B cell (primary cell): ENCODE measurements around the gene MIDN. TPM values are rescaled to one million over a fixed set of nuclear protein-coding genes. Genes with fewer than 3 reads are reported as not detected.

Experiments used
- ATAC-seq: fragments of 200-7000 bp; cut with Tn5 transposase; one replicate; pipeline ENCODE4 v1.10.0; 2021; ENCODE audit warnings: low read depth, mild to moderate bottlenecking, moderate number of reproducible peaks, moderate library complexity
- CTCF ChIA-PET: fragments of 350-600 bp; sonication (Branson Sonifier 250); formaldehyde crosslinking; loops from one replicate; lab custom pipeline; 2021; ENCODE audit warnings: antibody characterized with exemption, inconsistent platforms; lab: Charles Lee
- POLR2A ChIA-PET: fragments of 350-600 bp; sonication (Branson Sonifier 250); formaldehyde crosslinking; loops from one replicate; lab custom pipeline; 2021; ENCODE audit warnings: antibody characterized with exemption; lab: Charles Lee
- DNase-seq: peaks from one replicate; pipeline ENCODE4 v3.0.0; 2013
- H2AFZ ChIP-seq: 2 replicates; pipeline ENCODE4 v1.6.1; 2012; ENCODE audit warnings: mild to moderate bottlenecking, low read depth, low read length; ENCODE audit not compliant: insufficient read depth, poor library complexity, severe bottlenecking
- H3K27ac ChIP-seq, 2 donors: 1 replicate in 1 of 2; 2 replicates in 1 of 2; pipeline ENCODE4 v1.5.1; 2012 to 2013; ENCODE audit warnings: low read length in 2 of 2, mild to moderate bottlenecking in 2 of 2, moderate library complexity in 1 of 2
- H3K27me3 ChIP-seq, 4 experiments: fragments of 200-600 bp in 1 of 4; sonication (generic) in 1 of 4; replicated peaks in 1 of 4; 1 replicate in 2 of 4; 2 replicates in 2 of 4; pipeline versions ENCODE4 v1.6.1 to v1.7.0; 2013 to 2016; ENCODE audit warnings: low read length in 3 of 4, mild to moderate bottlenecking in 2 of 4, mixed read lengths in 1 of 4, moderate library complexity in 1 of 4; ENCODE audit not compliant: insufficient read depth in 4 of 4, control insufficient read depth in 3 of 4; ENCODE audit errors: control extremely low read depth in 1 of 4
- H3K36me3 ChIP-seq, 2 experiments: replicated peaks in 1 of 2; 1 replicate in 1 of 2; 2 replicates in 1 of 2; pipeline versions ENCODE4 v1.6.1 to v1.7.1; 2013; ENCODE audit warnings: low read length in 1 of 2; ENCODE audit not compliant: insufficient read depth in 2 of 2, control insufficient read depth in 1 of 2; ENCODE audit errors: control extremely low read depth in 1 of 2, extremely low read depth in 1 of 2
- H3K4me1 ChIP-seq, 2 donors: fragments of 200-600 bp in 1 of 2; sonication (generic) in 1 of 2; 1 replicate in 1 of 2; 2 replicates in 1 of 2; pipeline versions ENCODE4 v1.5.1 to v1.6.1; 2013 to 2017; ENCODE audit warnings: low read length in 2 of 2; ENCODE audit not compliant: control insufficient read depth in 2 of 2, insufficient read depth in 2 of 2
- H3K4me2 ChIP-seq: replicated peaks from 2 replicates; pipeline ENCODE3; 2012; ENCODE audit warnings: mild to moderate bottlenecking, low read depth, low read length; ENCODE audit not compliant: poor library complexity, severe bottlenecking
- H3K4me3 ChIP-seq, 5 experiments: fragments of 200-600 bp in 1 of 5; sonication (generic) in 1 of 5; 1 replicate in 3 of 5; 2 replicates in 2 of 5; pipeline versions ENCODE4 v1.5.1 to v1.7.0; 2011 to 2016; ENCODE audit warnings: low read length in 4 of 5, mild to moderate bottlenecking in 4 of 5, low read depth in 2 of 5, control low read depth in 1 of 5, moderate library complexity in 1 of 5; ENCODE audit not compliant: insufficient read depth in 1 of 5; ENCODE audit errors: control extremely low read depth in 1 of 5, extremely low read depth in 1 of 5
- H3K79me2 ChIP-seq: fragments of 200-600 bp; sonication (generic); one replicate; pipeline ENCODE4 v1.6.0; 2016; ENCODE audit warnings: low read length; ENCODE audit not compliant: control insufficient read depth, insufficient read depth
- H3K9ac ChIP-seq: fragments of 200-600 bp; sonication (generic); 2 replicates; pipeline ENCODE4 v1.6.1; 2017; ENCODE audit warnings: mild to moderate bottlenecking, low read length, moderate library complexity
- H3K9me3 ChIP-seq, 3 donors: one replicate each; pipeline versions ENCODE4 v1.6.1 to v1.7.1; 2013; ENCODE audit warnings: low read length in 2 of 3; ENCODE audit not compliant: control insufficient read depth in 2 of 3, insufficient read depth in 1 of 3; ENCODE audit errors: control extremely low read depth in 1 of 3
- H4K20me1 ChIP-seq: 2 replicates; pipeline ENCODE4 v1.6.0; 2012; ENCODE audit warnings: mild to moderate bottlenecking, low read length; ENCODE audit not compliant: insufficient read depth, control insufficient read depth, poor library complexity, severe bottlenecking
- H3K27ac Mint-ChIP-seq: one replicate; pipeline ENCODE4 v1.8.0; 2021; ENCODE audit warnings: mixed read lengths
- H3K27me3 Mint-ChIP-seq: one replicate; pipeline ENCODE4 v1.8.0; 2021; ENCODE audit warnings: mixed read lengths
- H3K4me1 Mint-ChIP-seq: one replicate; pipeline ENCODE4 v1.8.0; 2021; ENCODE audit warnings: mixed read lengths
- H3K4me3 Mint-ChIP-seq: one replicate; pipeline ENCODE4 v1.8.0; 2021; ENCODE audit warnings: mixed read lengths
- H3K9me3 Mint-ChIP-seq: one replicate; pipeline ENCODE4 v1.8.0; 2022; ENCODE audit warnings: mixed read lengths; ENCODE audit not compliant: insufficient read depth
- CTCF ChIP-seq: fragments of 200-600 bp; IDR thresholded peaks from one replicate; pipeline ENCODE4 v1.8.0; 2022; ENCODE audit warnings: antibody characterized with exemption, mild to moderate bottlenecking
- EZH2 ChIP-seq: IDR thresholded peaks from 2 replicates; pipeline ENCODE4 v1.6.1; 2012; ENCODE audit warnings: borderline replicate concordance, low read depth, mild to moderate bottlenecking, moderate library complexity, low read length; ENCODE audit not compliant: insufficient read depth, poor library complexity, severe bottlenecking
- WGBS: methylation state at CpG from one replicate; pipeline ENCODE4 v1.1.5; 2013; ENCODE audit warnings: missing lambda C conversion rate; ENCODE audit not compliant: insufficient coverage; 5-methylcytosine and 5-hydroxymethylcytosine counted together
- intact Hi-C: fragments of 100-400 bp; cut with micrococcal nuclease; formaldehyde crosslinking; loops from one replicate; pipeline ENCODE4 v1.10.0; 2022
- polyA plus RNA-seq: library from polyadenylated mRNA; depleted of rRNA; stranded (reverse); fragments of >200 nt; gene quantifications from 2 replicates; pipeline ENCODE4 v1.2.3, GENCODE V29; 2012
- total RNA-seq, 2 donors: library from RNA; stranded (reverse); fragments of 120-200 nt in 1 of 2; gene quantifications; 1 replicate in 1 of 2; 2 replicates in 1 of 2; pipeline versions ENCODE4 v1.2.3 to v1.2.4, GENCODE V29; 2013 to 2022

Gene MIDN
- total and polyA plus RNA-seq, 2 donors (not counting 1 experiment from before 2014, with no cell fraction given): 98.5 to 156 TPM

GRCh38 chr19:1290196-1290702, 41.9 kb downstream of the MIDN start:
- Histone ChIP-seq H3K27ac (no peak overlapping the region), H3K4me3 (no peak overlapping the region), H2AFZ (no peak overlapping the region), H4K20me1 (no peaks in the 10 kb centered on the region), H3K36me3 (no peaks in the 10 kb centered on the region), H3K27me3 (peaks cover 0 to 83% (median 25%) of the 10 kb centered on the region in 4 experiments), H3K9me3 (peaks cover 0 to 12% (median 0%) of the 10 kb centered on the region in 3 donors), H3K4me1 (peaks cover 16 to 29% of the 10 kb centered on the region in 2 donors), H3K4me2 (no peak overlapping the region), H3K79me2 (no peaks in the 10 kb centered on the region), H3K9ac (no peak overlapping the region)
- ChIA-PET POLR2A (no interaction called here), CTCF (no interaction called here)
- intact Hi-C loops: no loop called here
- 90% methylated on average over 24 of the region's 24 CpGs for WGBS
- Mint-ChIP-seq H3K4me3 (no peak overlapping the region), H3K27me3 (peaks cover 23% of the 10 kb centered on the region), H3K4me1 (peaks cover 12% of the 10 kb centered on the region), H3K9me3 (no peaks in the 10 kb centered on the region), H3K27ac (no peak overlapping the region)
- ATAC-seq (no peak), DNase-seq (no peak)
- no peak for TF ChIP-seq CTCF
- no peak for TF ChIP-seq EZH2
